Panc1 (cell line): Measurements from ENCODE around the gene OTUB1. TPM values are rescaled to one million over a fixed set of nuclear protein-coding genes. Genes with fewer than 3 reads are reported as not detected.
A peak's percentile ranks its signal among the peaks of the same experiment; 100 is the strongest.

Experiments used
- ATAC-seq: fragments of 200-7000 bp; cut with Tn5 transposase; 2 replicates; pipeline ENCODE4 v1.9.1; 2020; ENCODE audit warnings: mild to moderate bottlenecking, moderate library complexity
- BruUV-seq: library from RNA; stranded (reverse); fragments of 400-500 nt; replicated peaks from 2 replicates; lab custom pipeline; 2021; lab: Mats Ljungman, UMichigan
- CTCF ChIA-PET: fragments of 300-600 bp; sonication (Branson Sonifier 250); formaldehyde crosslinking; loops from one replicate; lab custom pipeline; 2022; ENCODE audit warnings: antibody characterized with exemption; lab: Charles Lee
- POLR2A ChIA-PET: fragments of 300-600 bp; sonication (Branson Sonifier 250); formaldehyde crosslinking; loops from one replicate; lab custom pipeline; 2022; ENCODE audit warnings: antibody characterized with exemption; lab: Charles Lee
- DNase-seq: peaks from one replicate; pipeline ENCODE4 v3.0.0-alpha.2; 2010; ENCODE audit warnings: low read depth, low spot score
- H3K27ac ChIP-seq: 2 replicates; pipeline ENCODE4 v1.5.1; 2011; ENCODE audit warnings: mild to moderate bottlenecking, low read length, inconsistent platforms
- H3K27me3 ChIP-seq: fragments of 200-500 bp; sonication (Bioruptor generic); 2 replicates; pipeline ENCODE4 v1.6.0; 2014; ENCODE audit warnings: low read length, inconsistent platforms; ENCODE audit not compliant: control insufficient read depth, insufficient read depth
- H3K36me3 ChIP-seq: fragments of 200-500 bp; sonication (Bioruptor generic); 2 replicates; pipeline ENCODE4 v1.5.1; 2014; ENCODE audit warnings: inconsistent platforms, mild to moderate bottlenecking, low read length, moderate library complexity; ENCODE audit not compliant: control insufficient read depth, insufficient read depth
- H3K4me1 ChIP-seq: 2 replicates; pipeline ENCODE4 v1.5.1; 2011; ENCODE audit warnings: inconsistent platforms, mild to moderate bottlenecking, low read length, moderate library complexity; ENCODE audit not compliant: control insufficient read depth, insufficient read depth
- H3K4me3 ChIP-seq, 2 experiments: 2 replicates each; pipeline ENCODE4 v1.5.1; 2011 to 2012; ENCODE audit warnings: low read depth in 2 of 2, low read length in 2 of 2, mild to moderate bottlenecking in 2 of 2, inconsistent platforms in 1 of 2, moderate library complexity in 1 of 2
- H3K9me3 ChIP-seq: fragments of 200-500 bp; sonication (Bioruptor generic); 2 replicates; pipeline ENCODE4 v1.5.1; 2014; ENCODE audit warnings: low read depth, mild to moderate bottlenecking, inconsistent platforms, low read length, moderate library complexity; ENCODE audit not compliant: control insufficient read depth, insufficient read depth
- CTCF ChIP-seq: fragments of 450-650 bp; IDR thresholded peaks from 2 replicates; pipeline ENCODE4 v1.5.1; 2017; ENCODE audit warnings: mild to moderate bottlenecking
- POLR2AphosphoS5 ChIP-seq: IDR thresholded peaks from 2 replicates; pipeline ENCODE4 v1.6.1; 2012; ENCODE audit warnings: mild to moderate bottlenecking, low read depth, low read length, moderate library complexity
- REST ChIP-seq, 2 experiments: IDR thresholded peaks; 2 replicates each; pipeline ENCODE4 v1.6.1; 2011 to 2012; ENCODE audit warnings: low read depth in 2 of 2, control low read depth in 1 of 2, low read length in 1 of 2, mild to moderate bottlenecking in 1 of 2, moderate library complexity in 1 of 2; ENCODE audit not compliant: insufficient read depth in 1 of 2
- TCF7L2 ChIP-seq: IDR thresholded peaks from 2 replicates; pipeline ENCODE4 v1.6.1; 2011; ENCODE audit warnings: mild to moderate bottlenecking, low read depth, low read length, inconsistent platforms
- in situ Hi-C: cut with HindIII; loops from 2 replicates; pipeline ENCODE4 v1.10.0; 2016; ENCODE audit warnings: low sequenced_read_pairs, low pct_unique_long_range_greater_than_20kb
- intact Hi-C: fragments of 100-400 bp; cut with micrococcal nuclease; formaldehyde crosslinking; loops from one replicate; pipeline ENCODE4 v1.10.0; 2022; ENCODE audit not compliant: unreplicated experiment
- total RNA-seq: library from RNA; stranded (reverse); gene quantifications from one replicate; pipeline ENCODE4 v1.2.1, GENCODE V29; 2021; ENCODE audit not compliant: unreplicated experiment

Gene OTUB1
- total RNA-seq, 1 experiment from 2014 or later: 118 TPM

GRCh38 chr11:64000026-64000739 is 13.9 kb downstream of the OTUB1 start:
- intact Hi-C loops (no loop called here), in situ Hi-C loops (loop anchor here (10.0 kb wide), 1 partner anchor 75 kb away; no protein-coding TSS in a partner anchor)
- Histone ChIP-seq H3K27ac (no peak overlapping the region), H3K36me3 (no peaks in the 10 kb centered on the region), H3K27me3 (no peaks in the 10 kb centered on the region), H3K4me3 (no peak overlapping the region), H3K4me1 (peaks cover 50% of the 10 kb centered on the region), H3K9me3 (no peaks in the 10 kb centered on the region)
- BruUV-seq: no TSS peak
- POLR2A ChIA-PET: no interaction called here
- CTCF ChIA-PET: no interaction called here
- no peak for DNase-seq
- TF ChIP-seq CTCF (peak; percentile 73), POLR2AphosphoS5 (no peak), REST (IDR thresholded peaks at IDR 0.05; ENCODE audit: insufficient read depth in 1 of 2, low read depth in 2 of 2, low read length in 1 of 2) (no peak)
- no peak for ATAC-seq

- in situ Hi-C loops (loop anchor here (10.0 kb wide), 1 partner anchor 74 kb away; no protein-coding TSS in a partner anchor), intact Hi-C loops (no loop called here)
- Histone ChIP-seq H3K36me3 (no peaks in the 10 kb centered on the region), H3K27me3 (no peaks in the 10 kb centered on the region), H3K4me3 (no peak overlapping the region), H3K9me3 (no peaks in the 10 kb centered on the region), H3K4me1 (peaks cover 55% of the 10 kb centered on the region), H3K27ac (no peak overlapping the region)
- ChIA-PET CTCF (no interaction called here), POLR2A (no interaction called here)
- ATAC-seq: no peak
- DNase-seq: no peak
- BruUV-seq: no TSS peak
- no peak for TF ChIP-seq TCF7L2
- peak; percentile 32; the same call in 1 of the 2 replicates for TF ChIP-seq CTCF
Measured at GRCh38 chr11:64000740-64001483, 14.7 kb downstream of the OTUB1 start.
